HEK293T (cell line): Measurements from ENCODE around the gene CFAP251.
"Not testable (repeated sequence)": the region's sequence is repeated elsewhere in the genome, so short reads cannot be mapped to it uniquely, and the experiment has no call there.

Source experiments
- CTCF ChIA-PET: fragments of 350-600 bp; formaldehyde crosslinking; extraction: SDS; loops from one replicate; lab custom pipeline; 2021; ENCODE audit warnings: antibody characterized with exemption, inconsistent platforms; lab: Yijun Ruan, JAX
- POLR2A ChIA-PET: fragments of 350-600 bp; formaldehyde crosslinking; extraction: SDS; loops from one replicate; lab custom pipeline; 2020; ENCODE audit warnings: antibody characterized with exemption, inconsistent platforms; lab: Yijun Ruan, JAX
- DNase-seq: peaks from one replicate; pipeline ENCODE4 v3.0.0; 2012; ENCODE audit warnings: mixed read lengths; ENCODE audit errors: extremely low spot score
- ARNT ChIP-seq: fragments of 450-650 bp; IDR thresholded peaks from 2 replicates; pipeline ENCODE4 v1.6.1; 2017; ENCODE audit warnings: mild to moderate bottlenecking
- BHLHE40 ChIP-seq: fragments of 450-650 bp; IDR thresholded peaks from 2 replicates; pipeline ENCODE4 v1.6.1; 2016; ENCODE audit warnings: mild to moderate bottlenecking, moderate library complexity, borderline replicate concordance
- CTBP1 ChIP-seq: fragments of 450-650 bp; IDR thresholded peaks from 2 replicates; pipeline ENCODE4 v1.6.1; 2016; ENCODE audit warnings: borderline replicate concordance
- ELF4 ChIP-seq: fragments of 450-650 bp; IDR thresholded peaks from 2 replicates; pipeline ENCODE4 v1.6.1; 2017; ENCODE audit warnings: antibody characterized with exemption
- FOXA1 ChIP-seq: fragments of 450-650 bp; IDR thresholded peaks from 2 replicates; pipeline ENCODE4 v1.6.1; 2016; ENCODE audit warnings: mild to moderate bottlenecking
- FOXK2 ChIP-seq: fragments of 450-650 bp; IDR thresholded peaks from 2 replicates; pipeline ENCODE4 v1.6.1; 2016; ENCODE audit warnings: mild to moderate bottlenecking
- FOXM1 ChIP-seq: fragments of 450-650 bp; IDR thresholded peaks from 2 replicates; pipeline ENCODE4 v1.6.1; 2017; ENCODE audit warnings: mild to moderate bottlenecking, borderline replicate concordance
- HDGF ChIP-seq: fragments of 450-650 bp; IDR thresholded peaks from 2 replicates; pipeline ENCODE4 v1.6.1; 2017; ENCODE audit warnings: antibody characterized with exemption, borderline replicate concordance
- L3MBTL2 ChIP-seq: fragments of 450-650 bp; conservative IDR thresholded peaks from 2 replicates; pipeline ENCODE4 v1.6.1; 2016; ENCODE audit warnings: mild to moderate bottlenecking
- LEF1 ChIP-seq: fragments of 450-650 bp; IDR thresholded peaks from 2 replicates; pipeline ENCODE4 v1.6.1; 2017; ENCODE audit warnings: mild to moderate bottlenecking, borderline replicate concordance
- NFRKB ChIP-seq: fragments of 450-650 bp; IDR thresholded peaks from 2 replicates; pipeline ENCODE4 v1.6.1; 2016; ENCODE audit warnings: mild to moderate bottlenecking, moderate library complexity
- PKNOX1 ChIP-seq: fragments of 450-650 bp; IDR thresholded peaks from 2 replicates; pipeline ENCODE4 v1.6.1; 2016
- SP1 ChIP-seq: fragments of 450-650 bp; IDR thresholded peaks from 2 replicates; pipeline ENCODE4 v1.6.1; 2017
- SUZ12 ChIP-seq: fragments of 450-650 bp; IDR thresholded peaks from 2 replicates; pipeline ENCODE4 v1.6.1; 2016; ENCODE audit warnings: mild to moderate bottlenecking
- TARDBP ChIP-seq: fragments of 450-650 bp; IDR thresholded peaks from 2 replicates; pipeline ENCODE4 v1.6.1; 2016
- ZNF384 ChIP-seq: fragments of 450-650 bp; IDR thresholded peaks from 2 replicates; pipeline ENCODE4 v1.6.1; 2016

Gene CFAP251

GRCh38 chr12:121889274-121889624 is 29.1 kb upstream of the CFAP251 start:
- no peak for DNase-seq
- POLR2A ChIA-PET: interaction anchor here (2.3 kb wide), 1 partner anchor 94 kb away, joined by 18 read pairs; the partner anchor contains the start of gene RHOF
- TF ChIP-seq NFRKB (no peak), ARNT (no peak), ELF4 (no peak), BHLHE40 (no peak), SP1 (no peak), FOXA1 (no peak), FOXM1 (no peak), FOXK2 (no peak), ZNF384 (no peak), PKNOX1 (no peak), CTBP1 (no peak), SUZ12 (no peak), TARDBP (no peak), LEF1 (no peak), L3MBTL2 (no peak), HDGF (no peak)
- CTCF ChIA-PET: interaction anchor here (1.0 to 2.7 kb wide), 3 partner anchors 11 to 94 kb away, joined by 3 to 28 read pairs (median 4); partner anchors contain the start of gene RHOF

GRCh38 chr12:121889661-121890060 is 28.7 kb upstream of the CFAP251 start:
- ChIA-PET CTCF (interaction anchor here (1.4 to 2.7 kb wide), 2 partner anchors 78 to 94 kb away, joined by 4 to 28 read pairs; partner anchors contain the start of gene RHOF), POLR2A (interaction anchor here (2.3 kb wide), 1 partner anchor 95 kb away, joined by 18 read pairs; the partner anchor contains the start of gene RHOF)

GRCh38 chr12:121892673-121893561 is 25.5 kb upstream of the CFAP251 start:
- TF ChIP-seq FOXA1: no peak
- TF ChIP-seq FOXM1: no peak
- TF ChIP-seq BHLHE40: no peak
- TF ChIP-seq ZNF384: no peak
- TF ChIP-seq LEF1: no peak
- no peak for TF ChIP-seq NFRKB
- no peak for TF ChIP-seq FOXK2
- no peak for TF ChIP-seq ARNT
- no peak for TF ChIP-seq SUZ12
- no peak for TF ChIP-seq L3MBTL2
- POLR2A ChIA-PET: no interaction called here
- no peak for DNase-seq
- CTCF ChIA-PET: interaction anchor here (1.1 to 2.0 kb wide), 3 partner anchors 81 to 98 kb away, joined by 5 to 7 read pairs (median 7); partner anchors contain the start of gene RHOF

More at GRCh38 chr12:121889661-121890060, 28.7 kb upstream of the CFAP251 start:
- DNase-seq: not testable (repeated sequence)

- ChIA-PET POLR2A (interaction anchor here (0.6 kb wide), 1 partner anchor 191 kb away, joined by 3 read pairs; no protein-coding TSS in a partner anchor), CTCF (interaction anchor here (1.1 to 1.2 kb wide), 2 partner anchors 82 to 100 kb away, joined by 5 to 7 read pairs; partner anchors contain the start of gene RHOF)
- DNase-seq: no peak
- no peak for TF ChIP-seq LEF1
These were observed 24.4 kb upstream of the CFAP251 start for GRCh38 chr12:121893961-121894460.

- no peak for DNase-seq
- TF ChIP-seq SUZ12 (no peak), SP1 (no peak), ELF4 (no peak), BHLHE40 (no peak), HDGF (no peak), NFRKB (no peak), TARDBP (no peak), CTBP1 (no peak), L3MBTL2 (no peak), FOXA1 (no peak), FOXM1 (no peak), ARNT (no peak), LEF1 (no peak), PKNOX1 (no peak), ZNF384 (no peak), FOXK2 (no peak)
- CTCF ChIA-PET: no interaction called here
- POLR2A ChIA-PET: interaction anchor here (0.6 to 1.1 kb wide), 2 partner anchors 92 to 191 kb away, joined by 3 read pairs; no protein-coding TSS in a partner anchor
These were observed 23.8 kb upstream of the CFAP251 start for GRCh38 chr12:121894633-121895032.

GRCh38 chr12:121898287-121898686 is 20.1 kb upstream of the CFAP251 start:
- ChIA-PET CTCF (no interaction called here), POLR2A (no interaction called here)
- DNase-seq: no peak
- TF ChIP-seq PKNOX1: no peak
- no peak for TF ChIP-seq FOXK2
